Upper lobe of left lung (tissue), 4 donors: ENCODE results near the gene LAMA5.

Experiments used
- EP300 ChIP-seq, 4 donors: sonication (generic); formaldehyde crosslinking; IDR thresholded peaks; one replicate each; pipeline ENCODE4 v1.5.1; 2017; ENCODE audit warnings: antibody characterized with exemption in 4 of 4, control low read depth in 2 of 4
- TF ChIP-seq, protein P1 (sequence below), 6 experiments: fragments of 450-650 bp in 4 of 6; fragments of 200-600 bp in 2 of 6; sonication (generic) in 2 of 6; IDR thresholded peaks; one replicate each; pipeline ENCODE4 v1.5.1; 2016 to 2019; ENCODE audit warnings: antibody characterized with exemption in 6 of 6

DNA sequence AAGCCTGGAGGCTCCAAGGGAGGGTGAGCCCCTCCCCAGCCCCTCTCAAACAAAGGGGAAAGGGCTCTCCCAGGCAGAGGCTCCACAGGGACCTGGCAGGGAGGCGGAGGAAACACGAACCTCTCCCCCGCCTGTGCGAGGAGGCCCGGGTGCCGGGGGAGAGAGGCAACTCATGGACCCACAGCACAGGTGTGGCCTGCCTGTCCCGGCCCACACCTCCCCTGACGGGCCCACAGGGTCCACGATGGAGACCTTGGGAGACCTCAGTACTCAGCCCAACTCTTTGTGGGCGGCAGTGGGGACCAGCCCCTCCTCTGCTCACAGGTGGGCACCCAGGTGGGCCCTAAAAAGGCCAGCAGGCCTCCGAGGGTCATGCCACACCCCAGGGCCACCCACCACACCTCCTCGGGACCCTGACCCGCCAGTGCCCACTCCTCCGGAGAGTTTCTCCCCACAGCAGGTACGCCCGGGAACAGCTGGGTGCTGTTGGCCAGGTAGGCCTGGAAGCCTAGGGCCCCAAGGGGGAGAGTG is 12.2 kb downstream of the LAMA5 start:
- TF ChIP-seq, protein P1, sequence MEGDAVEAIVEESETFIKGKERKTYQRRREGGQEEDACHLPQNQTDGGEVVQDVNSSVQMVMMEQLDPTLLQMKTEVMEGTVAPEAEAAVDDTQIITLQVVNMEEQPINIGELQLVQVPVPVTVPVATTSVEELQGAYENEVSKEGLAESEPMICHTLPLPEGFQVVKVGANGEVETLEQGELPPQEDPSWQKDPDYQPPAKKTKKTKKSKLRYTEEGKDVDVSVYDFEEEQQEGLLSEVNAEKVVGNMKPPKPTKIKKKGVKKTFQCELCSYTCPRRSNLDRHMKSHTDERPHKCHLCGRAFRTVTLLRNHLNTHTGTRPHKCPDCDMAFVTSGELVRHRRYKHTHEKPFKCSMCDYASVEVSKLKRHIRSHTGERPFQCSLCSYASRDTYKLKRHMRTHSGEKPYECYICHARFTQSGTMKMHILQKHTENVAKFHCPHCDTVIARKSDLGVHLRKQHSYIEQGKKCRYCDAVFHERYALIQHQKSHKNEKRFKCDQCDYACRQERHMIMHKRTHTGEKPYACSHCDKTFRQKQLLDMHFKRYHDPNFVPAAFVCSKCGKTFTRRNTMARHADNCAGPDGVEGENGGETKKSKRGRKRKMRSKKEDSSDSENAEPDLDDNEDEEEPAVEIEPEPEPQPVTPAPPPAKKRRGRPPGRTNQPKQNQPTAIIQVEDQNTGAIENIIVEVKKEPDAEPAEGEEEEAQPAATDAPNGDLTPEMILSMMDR (IDR thresholded peaks at IDR 0.05) = no peak
- no peak for TF ChIP-seq EP300 (IDR thresholded peaks at IDR 0.05)
